GM23248 (cell line): ENCODE data around the gene TKT.

ENCODE experiments used
- EZH2 ChIP-seq: fragments of 200-600 bp; sonication (generic); IDR thresholded peaks from 2 replicates; pipeline ENCODE4 v1.6.1; 2018; ENCODE audit warnings: antibody characterized with exemption, mild to moderate bottlenecking; ENCODE audit not compliant: insufficient read depth, poor library complexity, severe bottlenecking
- EZH2phosphoT487 ChIP-seq: fragments of 200-600 bp; sonication (generic); IDR thresholded peaks from 2 replicates; pipeline ENCODE4 v1.6.1; 2018; ENCODE audit warnings: antibody characterized with exemption, moderate library complexity, mild to moderate bottlenecking, low read depth; ENCODE audit not compliant: insufficient read depth

- no peak for TF ChIP-seq EZH2phosphoT487
- TF ChIP-seq EZH2 = no peak
Measured at GRCh38 chr3:53195602-53196574, 59.9 kb downstream of the TKT start.
